GM12878 (cell line): Measurements from ENCODE around the gene TK2. TPM values are rescaled to one million over a fixed set of nuclear protein-coding genes. Genes with fewer than 3 reads are reported as not detected.

ENCODE experiments used
- ATAC-seq: fragments of 200-7000 bp; cut with Tn5 transposase; 3 replicates; pipeline ENCODE4 v1.9.1; 2020; ENCODE audit warnings: mild to moderate bottlenecking, moderate library complexity
- BruUV-seq: library from RNA; stranded (reverse); fragments of 400-500 nt; replicated peaks from 2 replicates; lab custom pipeline; 2021; lab: Mats Ljungman, UMichigan
- CTCF ChIA-PET: fragments of 300-600 bp; sonication (Branson Sonifier 250); formaldehyde crosslinking; extraction: SDS; loops from one replicate; lab custom pipeline; 2021; ENCODE audit warnings: inconsistent platforms; lab: Yijun Ruan, JAX
- POLR2A ChIA-PET: fragments of 350-600 bp; formaldehyde crosslinking; extraction: SDS; loops from one replicate; lab custom pipeline; 2021; ENCODE audit warnings: inconsistent platforms; lab: Charles Lee
- RAD21 ChIA-PET: fragments of 300-600 bp; sonication (Branson Sonifier 250); formaldehyde crosslinking; loops from one replicate; lab custom pipeline; 2023; ENCODE audit warnings: antibody characterized with exemption; ENCODE audit not compliant: unreplicated experiment; lab: Charles Lee
- SMC1A ChIA-PET: fragments of 300-600 bp; sonication (Branson Sonifier 250); formaldehyde crosslinking; loops from one replicate; lab custom pipeline; 2023; ENCODE audit not compliant: unreplicated experiment, uncharacterized antibody; lab: Charles Lee
- DNase-seq: peaks from one replicate; pipeline ENCODE4 v3.0.0-alpha.2; 2011; ENCODE audit warnings: low read depth, low spot score
- FAIRE-seq: peaks from 3 replicates; lab custom pipeline; 2011; peaks lifted over from hg19 to GRCh38; lab: Jason Lieb, UNC
- H2AFZ ChIP-seq: 2 replicates; pipeline ENCODE4 v1.6.0; 2011; ENCODE audit warnings: low read depth, low read length, control low read depth; ENCODE audit not compliant: control insufficient read depth
- H3K27ac ChIP-seq: 2 replicates; pipeline ENCODE4 v1.5.1; 2011; ENCODE audit warnings: control low read depth; ENCODE audit not compliant: control insufficient read depth, insufficient read depth
- H3K27me3 ChIP-seq, 2 experiments: replicated peaks in 1 of 2; 2 replicates each; pipeline versions ENCODE4 v1.6.0 to v1.6.1; 2011; ENCODE audit warnings: low read length in 1 of 2; ENCODE audit not compliant: control insufficient read depth in 2 of 2, insufficient read depth in 2 of 2
- H3K36me3 ChIP-seq, 2 experiments: 2 replicates each; pipeline ENCODE4 v1.5.1; 2011; ENCODE audit warnings: low read length in 1 of 2; ENCODE audit not compliant: control insufficient read depth in 2 of 2, insufficient read depth in 2 of 2
- H3K4me1 ChIP-seq: 2 replicates; pipeline ENCODE4 v1.6.1; 2011; ENCODE audit warnings: mild to moderate bottlenecking, low read length, moderate library complexity, mixed read lengths; ENCODE audit not compliant: control insufficient read depth, insufficient read depth
- H3K4me2 ChIP-seq: 2 replicates; pipeline ENCODE4 v1.6.0; 2011; ENCODE audit warnings: control low read depth; ENCODE audit not compliant: control insufficient read depth, insufficient read depth
- H3K4me3 ChIP-seq: fragments of 200-600 bp; sonication (generic); 2 replicates; pipeline ENCODE4 v1.5.1; 2016
- H3K79me2 ChIP-seq: 2 replicates; pipeline ENCODE4 v1.6.0; 2011; ENCODE audit warnings: low read length; ENCODE audit not compliant: control insufficient read depth, insufficient read depth
- H3K9ac ChIP-seq: 2 replicates; pipeline ENCODE4 v1.8.0; 2011; ENCODE audit warnings: low read length, control low read depth, mixed read lengths; ENCODE audit not compliant: control insufficient read depth, insufficient read depth
- H3K9me3 ChIP-seq: replicated peaks from 3 replicates; pipeline ENCODE4 v1.5.1; 2011; ENCODE audit warnings: mild to moderate bottlenecking, low read length; ENCODE audit not compliant: control insufficient read depth, insufficient read depth
- H4K20me1 ChIP-seq: 2 replicates; pipeline ENCODE4 v1.6.0; 2011; ENCODE audit not compliant: control insufficient read depth, insufficient read depth
- BCL3 ChIP-seq: IDR thresholded peaks from 2 replicates; pipeline ENCODE4 v1.6.1; 2011; ENCODE audit warnings: borderline replicate concordance, low read depth, mild to moderate bottlenecking, moderate library complexity, low read length; ENCODE audit not compliant: insufficient read depth, poor library complexity, severe bottlenecking
- BMI1 ChIP-seq: fragments of 450-650 bp; IDR thresholded peaks from 2 replicates; pipeline ENCODE4 v1.6.1; 2016; ENCODE audit warnings: mild to moderate bottlenecking, moderate library complexity, borderline replicate concordance
- CTCF ChIP-seq, 3 experiments: IDR thresholded peaks in 2 of 3; conservative IDR thresholded peaks in 1 of 3; 2 replicates each; pipeline ENCODE4 v1.5.1; 2011; ENCODE audit warnings: low read depth in 3 of 3, low read length in 3 of 3, mild to moderate bottlenecking in 3 of 3, control low read depth in 2 of 3, moderate library complexity in 2 of 3, inconsistent platforms in 1 of 3, mixed read lengths in 1 of 3; ENCODE audit not compliant: control insufficient read depth in 2 of 3, insufficient read depth in 1 of 3; ENCODE audit errors: extremely low read depth in 1 of 3
- FOS ChIP-seq: IDR thresholded peaks from 3 replicates; pipeline ENCODE4 v1.6.1; 2011; ENCODE audit warnings: borderline replicate concordance; ENCODE audit not compliant: insufficient read length; ENCODE audit errors: extremely low read depth
- FOXM1 ChIP-seq: IDR thresholded peaks from 2 replicates; pipeline ENCODE4 v1.6.1; 2012; ENCODE audit warnings: low read depth, mild to moderate bottlenecking, inconsistent platforms, low read length, moderate library complexity
- KDM1A ChIP-seq: fragments of 200-600 bp; sonication (generic); IDR thresholded peaks from 2 replicates; pipeline ENCODE4 v1.6.1; 2016; ENCODE audit warnings: borderline replicate concordance
- MEF2B ChIP-seq: fragments of 450-650 bp; IDR thresholded peaks from 2 replicates; pipeline ENCODE4 v1.6.1; 2018; ENCODE audit warnings: mild to moderate bottlenecking, moderate library complexity; ENCODE audit not compliant: partially characterized antibody, poor library complexity, severe bottlenecking
- NKRF ChIP-seq: fragments of 450-650 bp; conservative IDR thresholded peaks from 2 replicates; pipeline ENCODE4 v1.6.1; 2017; ENCODE audit warnings: mild to moderate bottlenecking, moderate library complexity
- POLR2AphosphoS2 ChIP-seq: IDR thresholded peaks from 2 replicates; pipeline ENCODE4 v1.6.1; 2011; ENCODE audit warnings: low read depth, mild to moderate bottlenecking, low read length, improper control_type of control experiment, moderate library complexity
- RB1 ChIP-seq: fragments of 450-650 bp; formaldehyde crosslinking; IDR thresholded peaks from 2 replicates; pipeline ENCODE4 v1.6.1; 2017; ENCODE audit warnings: mild to moderate bottlenecking, borderline replicate concordance
- SMARCA5 ChIP-seq: fragments of 450-650 bp; IDR thresholded peaks from 2 replicates; pipeline ENCODE4 v1.6.1; 2017; ENCODE audit warnings: mild to moderate bottlenecking
- SPI1 ChIP-seq: IDR thresholded peaks from 2 replicates; pipeline ENCODE4 v1.6.1; 2011; ENCODE audit warnings: low read depth, mild to moderate bottlenecking, low read length, moderate library complexity, borderline replicate concordance; ENCODE audit not compliant: insufficient read depth
- SREBF1 ChIP-seq: IDR thresholded peaks from 2 replicates; pipeline ENCODE4 v1.6.1; 2012; ENCODE audit warnings: mild to moderate bottlenecking, low read length
- TARDBP ChIP-seq: IDR thresholded peaks from 2 replicates; pipeline ENCODE4 v1.6.1; 2016; ENCODE audit warnings: borderline replicate concordance
- USF1 ChIP-seq: IDR thresholded peaks from 2 replicates; pipeline ENCODE4 v1.6.1; 2011; ENCODE audit warnings: borderline replicate concordance, low read depth, mild to moderate bottlenecking, moderate library complexity, mixed read lengths, low read length; ENCODE audit not compliant: insufficient read depth; ENCODE audit errors: extremely low read length
- ZBTB33 ChIP-seq: fragments of 450-650 bp; IDR thresholded peaks from 2 replicates; pipeline ENCODE4 v1.6.1; 2017; ENCODE audit warnings: mild to moderate bottlenecking
- ZNF24 ChIP-seq: fragments of 450-650 bp; IDR thresholded peaks from 2 replicates; pipeline ENCODE4 v1.6.1; 2017; ENCODE audit warnings: antibody characterized with exemption, mild to moderate bottlenecking
- WGBS: methylation state at CpG from one replicate; pipeline ENCODE4 v1.1.6; 2016; ENCODE audit warnings: low lambda C conversion rate; ENCODE audit not compliant: insufficient replicate concordance, insufficient coverage; ENCODE audit errors: missing lambda C conversion rate; 5-methylcytosine and 5-hydroxymethylcytosine counted together
- in situ Hi-C: fragments of 300-500 bp; cut with MboI; formaldehyde crosslinking; loops from 9 replicates; pipeline ENCODE4 v1.14.3; 2018; ENCODE audit warnings: mixed read lengths
- intact Hi-C: fragments of 100-400 bp; cut with micrococcal nuclease; formaldehyde crosslinking; loops from one replicate; pipeline ENCODE4 v1.14.2; 2022; ENCODE audit not compliant: unreplicated experiment
- polyA plus RNA-seq, 11 experiments: library from polyadenylated mRNA; depleted of rRNA in 4 of 11; unstranded in 6 of 11; stranded (reverse) in 5 of 11; fragments of >200 nt; fragmentation: Nextera tagmentation in 4 of 11; fragmentation: Illumina TruSeq in 1 of 11; extraction: Ambion mirVana in 4 of 11; extraction: Trizol in 1 of 11; gene quantifications; 1 replicate in 1 of 11; 2 replicates in 10 of 11; pipeline versions ENCODE4 v1.2.1 to v1.2.3, GENCODE V29; 2011 to 2016; ENCODE audit warnings: inconsistent platforms in 2 of 11, missing spikeins in 2 of 11, low read depth in 1 of 11
- total RNA-seq, 4 experiments: library from RNA; depleted of rRNA in 3 of 4; stranded (reverse); fragments of >200 nt in 3 of 4; fragmentation: Illumina TruSeq in 1 of 4; extraction: Trizol in 1 of 4; gene quantifications; 2 replicates each; pipeline versions ENCODE4 v1.2.1 to v1.2.3, GENCODE V29; 2013 to 2021

Gene TK2
- total and polyA plus RNA-seq, 10 of the 15 experiments (the other 5 are each of a cell fraction or from before 2014, with no cell fraction given), result 1.3 to 12.4 (median 3.0) TPM

GRCh38 chr16:66471264-66471663, 78.7 kb downstream of the TK2 start:
- no peak for FAIRE-seq
- ChIA-PET SMC1A (no interaction called here), POLR2A (no interaction called here), CTCF (no interaction called here), RAD21 (no interaction called here)
- in situ Hi-C loops (no loop called here), intact Hi-C loops (no loop called here)
- no peak overlapping the region for H3K27ac ChIP-seq
- H3K4me2 ChIP-seq, result no peak overlapping the region
- no peaks in the 10 kb centered on the region for H3K36me3 ChIP-seq
- no peak for DNase-seq
- H2AFZ ChIP-seq, result no peak overlapping the region
- BruUV-seq, result no TSS peak
- no peak overlapping the region for H3K4me3 ChIP-seq
- H3K79me2 ChIP-seq, result no peaks in the 10 kb centered on the region
- ATAC-seq, result no peak
- WGBS, result 44% methylated on average over 10 of the region's 10 CpGs
- no peak overlapping the region for H3K9ac ChIP-seq
- no peaks in the 10 kb centered on the region for H3K4me1 ChIP-seq
- no peaks in the 10 kb centered on the region for H3K9me3 ChIP-seq
- H4K20me1 ChIP-seq, result no peaks in the 10 kb centered on the region
- peaks cover 0 to 3% of the 10 kb centered on the region in 2 experiments; a peak in 3 of 4 replicates for H3K27me3 ChIP-seq
- TF ChIP-seq POLR2AphosphoS2, result no peak
- TF ChIP-seq USF1, result no peak
- no peak for TF ChIP-seq SPI1
- TF ChIP-seq TARDBP, result no peak
- no peak for TF ChIP-seq BMI1
- TF ChIP-seq CTCF (IDR thresholded peaks at IDR 0.05 in 2 of 3, conservative IDR thresholded peaks at IDR 0.05 in 1 of 3; ENCODE audit: control insufficient read depth in 2 of 3, extremely low read depth in 1 of 3, insufficient read depth in 1 of 3, low read depth in 3 of 3, low read length in 3 of 3), result no peak
- no peak for TF ChIP-seq SREBF1
- no peak for TF ChIP-seq NKRF
- no peak for TF ChIP-seq FOS
- no peak for TF ChIP-seq ZBTB33
- no peak for TF ChIP-seq FOXM1
- TF ChIP-seq SMARCA5, result no peak
- TF ChIP-seq KDM1A, result no peak
- TF ChIP-seq BCL3, result no peak
- no peak for TF ChIP-seq MEF2B
- no peak for TF ChIP-seq ZNF24
- TF ChIP-seq RB1, result no peak
